ENCODE results near the gene STKLD1. TPM values are rescaled to one million over a fixed set of nuclear protein-coding genes. Genes with fewer than 3 reads are reported as not detected.

STKLD1 gene
- total RNA-seq, 1 experiment from 2014 or later = 4.1 TPM

GRCh38 chr9:133424187-133424586 lies 48.0 kb downstream of the STKLD1 start:
- BruUV-seq (replicated peaks) = no TSS peak
- no peaks in the 10 kb centered on the region for H3F3A ChIP-seq (ENCODE audit: low read length, unreplicated experiment)

DNA sequence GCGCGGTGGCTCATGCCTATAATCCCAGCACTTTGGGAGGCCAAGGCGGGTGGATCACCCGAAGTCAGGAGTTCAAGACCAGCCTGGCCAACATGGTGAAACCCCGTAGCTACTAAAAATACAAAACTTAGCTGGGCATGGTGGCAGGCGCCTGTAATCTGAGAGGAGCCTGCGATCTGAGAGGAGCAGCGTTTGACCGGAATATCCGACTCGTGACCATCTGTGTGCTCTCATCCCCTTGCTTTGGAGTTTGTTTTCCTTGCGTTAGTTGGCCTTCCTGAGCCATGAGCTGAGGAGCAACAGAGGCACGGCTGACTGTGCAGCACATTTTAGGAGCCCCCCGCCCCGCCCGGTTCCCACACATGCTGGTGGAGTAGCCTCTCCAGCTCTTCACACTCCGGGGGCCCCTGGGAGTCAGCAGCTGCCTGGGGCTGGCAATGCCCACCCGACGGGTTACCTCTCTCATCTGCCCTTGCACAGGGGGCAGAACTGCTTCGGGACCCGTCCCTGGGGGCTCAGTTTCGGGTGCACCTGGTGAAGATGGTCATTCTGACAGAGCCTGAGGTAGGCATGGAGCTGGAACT lies 49.0 kb downstream of the STKLD1 start:
- intact Hi-C loops (cut with micrococcal nuclease) = no loop called here
- no peak for DNase-seq
- Histone ChIP-seq H3K9me2 (replicated peaks; ENCODE audit: low read length) (no peaks in the 10 kb centered on the region), H3K4me2 (ENCODE audit: low read length) (no peak overlapping the region), H3K9ac (ENCODE audit: low read length) (no peak overlapping the region), H3K4me3 (ENCODE audit: low read length) (no peak overlapping the region), H3F3A (ENCODE audit: low read length, unreplicated experiment) (no peaks in the 10 kb centered on the region), H3K36me3 (ENCODE audit: low read depth, low read length) (no peaks in the 10 kb centered on the region), H3K4me1 (ENCODE audit: insufficient read depth, low read length) (no peaks in the 10 kb centered on the region), H3K27ac (ENCODE audit: low read length) (no peak overlapping the region), H3K79me2 (ENCODE audit: low read length) (no peaks in the 10 kb centered on the region), H3K27me3 (ENCODE audit: low read length) (no peaks in the 10 kb centered on the region), H4K20me1 (ENCODE audit: low read length) (no peaks in the 10 kb centered on the region), H3K9me3 (ENCODE audit: low read length) (no peaks in the 10 kb centered on the region), H2AFZ (ENCODE audit: low read length) (no peak overlapping the region)
- TF ChIP-seq EZH2phosphoT487 (IDR thresholded peaks at IDR 0.05; ENCODE audit: borderline replicate concordance, low read length) (no peak), EZH2 (IDR thresholded peaks at IDR 0.05; ENCODE audit: low read length, unreplicated experiment) (no peak)
- TF ChIP-seq, protein P1, sequence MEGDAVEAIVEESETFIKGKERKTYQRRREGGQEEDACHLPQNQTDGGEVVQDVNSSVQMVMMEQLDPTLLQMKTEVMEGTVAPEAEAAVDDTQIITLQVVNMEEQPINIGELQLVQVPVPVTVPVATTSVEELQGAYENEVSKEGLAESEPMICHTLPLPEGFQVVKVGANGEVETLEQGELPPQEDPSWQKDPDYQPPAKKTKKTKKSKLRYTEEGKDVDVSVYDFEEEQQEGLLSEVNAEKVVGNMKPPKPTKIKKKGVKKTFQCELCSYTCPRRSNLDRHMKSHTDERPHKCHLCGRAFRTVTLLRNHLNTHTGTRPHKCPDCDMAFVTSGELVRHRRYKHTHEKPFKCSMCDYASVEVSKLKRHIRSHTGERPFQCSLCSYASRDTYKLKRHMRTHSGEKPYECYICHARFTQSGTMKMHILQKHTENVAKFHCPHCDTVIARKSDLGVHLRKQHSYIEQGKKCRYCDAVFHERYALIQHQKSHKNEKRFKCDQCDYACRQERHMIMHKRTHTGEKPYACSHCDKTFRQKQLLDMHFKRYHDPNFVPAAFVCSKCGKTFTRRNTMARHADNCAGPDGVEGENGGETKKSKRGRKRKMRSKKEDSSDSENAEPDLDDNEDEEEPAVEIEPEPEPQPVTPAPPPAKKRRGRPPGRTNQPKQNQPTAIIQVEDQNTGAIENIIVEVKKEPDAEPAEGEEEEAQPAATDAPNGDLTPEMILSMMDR (conservative IDR thresholded peaks at IDR 0.05; ENCODE audit: low read depth, low read length) = no peak
- ChIA-PET CTCF (no interaction called here), POLR2A (ENCODE audit: unreplicated experiment) (no interaction called here)
- no peak for ATAC-seq
- BruUV-seq (replicated peaks) = no TSS peak

More at GRCh38 chr9:133424187-133424586, 48.0 kb downstream of the STKLD1 start:
- H3K4me2 ChIP-seq (ENCODE audit: low read length) = no peak overlapping the region
- no peak overlapping the region for H2AFZ ChIP-seq (ENCODE audit: low read length)
- H3K9me2 ChIP-seq (replicated peaks; ENCODE audit: low read length) = no peaks in the 10 kb centered on the region
- POLR2A ChIA-PET (ENCODE audit: unreplicated experiment) = no interaction called here
- CTCF ChIA-PET = no interaction called here
- no peaks in the 10 kb centered on the region for H4K20me1 ChIP-seq (ENCODE audit: low read length)
- ATAC-seq (no peak), DNase-seq (no peak)
- H3K4me1 ChIP-seq (ENCODE audit: insufficient read depth, low read length) = no peaks in the 10 kb centered on the region
- no peaks in the 10 kb centered on the region for H3K36me3 ChIP-seq (ENCODE audit: low read depth, low read length)
- intact Hi-C loops (cut with micrococcal nuclease) = no loop called here
- H3K27ac ChIP-seq (ENCODE audit: low read length) = no peak overlapping the region
- no peaks in the 10 kb centered on the region for H3K79me2 ChIP-seq (ENCODE audit: low read length)
- H3K9me3 ChIP-seq (ENCODE audit: low read length) = no peaks in the 10 kb centered on the region
- no peak overlapping the region for H3K4me3 ChIP-seq (ENCODE audit: low read length)
- no peaks in the 10 kb centered on the region for H3K27me3 ChIP-seq (ENCODE audit: low read length)
- no peak overlapping the region for H3K9ac ChIP-seq (ENCODE audit: low read length)
- TF ChIP-seq EZH2 (IDR thresholded peaks at IDR 0.05; ENCODE audit: low read length, unreplicated experiment) = no peak
- TF ChIP-seq, protein P1 (conservative IDR thresholded peaks at IDR 0.05; ENCODE audit: low read depth, low read length) = no peak

DNA sequence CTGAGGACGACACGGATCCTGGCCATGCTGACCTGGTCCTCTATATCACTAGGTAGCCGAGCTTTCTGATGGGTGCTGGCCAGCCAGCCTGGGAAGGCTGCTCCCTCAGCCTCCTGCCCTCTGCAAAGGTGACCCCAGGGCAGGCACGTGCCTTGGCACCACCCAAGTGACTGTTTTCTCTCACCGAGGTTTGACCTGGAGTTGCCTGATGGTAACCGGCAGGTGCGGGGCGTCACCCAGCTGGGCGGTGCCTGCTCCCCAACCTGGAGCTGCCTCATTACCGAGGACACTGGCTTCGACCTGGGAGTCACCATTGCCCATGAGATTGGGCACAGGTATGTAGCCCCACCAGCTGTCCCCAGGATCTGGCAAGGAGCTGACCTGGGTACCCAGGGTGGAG lies 49.8 kb downstream of the STKLD1 start:
- ChIA-PET CTCF (no interaction called here), POLR2A (ENCODE audit: unreplicated experiment) (no interaction called here)
- Histone ChIP-seq H2AFZ (ENCODE audit: low read length) (no peak overlapping the region), H3K4me2 (ENCODE audit: low read length) (no peak overlapping the region), H3K27me3 (ENCODE audit: low read length) (no peaks in the 10 kb centered on the region), H3F3A (ENCODE audit: low read length, unreplicated experiment) (no peaks in the 10 kb centered on the region), H3K9me2 (replicated peaks; ENCODE audit: low read length) (no peaks in the 10 kb centered on the region), H3K79me2 (ENCODE audit: low read length) (no peaks in the 10 kb centered on the region), H3K9ac (ENCODE audit: low read length) (no peak overlapping the region), H4K20me1 (ENCODE audit: low read length) (no peaks in the 10 kb centered on the region), H3K4me1 (ENCODE audit: insufficient read depth, low read length) (no peaks in the 10 kb centered on the region), H3K27ac (ENCODE audit: low read length) (no peak overlapping the region), H3K4me3 (ENCODE audit: low read length) (no peak overlapping the region), H3K9me3 (ENCODE audit: low read length) (no peaks in the 10 kb centered on the region), H3K36me3 (ENCODE audit: low read depth, low read length) (no peaks in the 10 kb centered on the region)
- intact Hi-C loops (cut with micrococcal nuclease) = no loop called here
- no peak for ATAC-seq
- TF ChIP-seq EZH2phosphoT487 (IDR thresholded peaks at IDR 0.05; ENCODE audit: borderline replicate concordance, low read length) (no peak), EZH2 (IDR thresholded peaks at IDR 0.05; ENCODE audit: low read length, unreplicated experiment) (no peak)
- TF ChIP-seq, protein P1 (conservative IDR thresholded peaks at IDR 0.05; ENCODE audit: low read depth, low read length) = no peak
- BruUV-seq (replicated peaks) = no TSS peak
- DNase-seq = no peak
